Stomach (tissue), 4 donors: ENCODE data around the gene ACACA.
"Not testable (repeated sequence)": the region's sequence is repeated elsewhere in the genome, so short reads cannot be mapped to it uniquely, and the experiment has no call there.

Experiments used
- CTCF ChIP-seq, 7 experiments: fragments of 450-650 bp in 4 of 7; fragments of 200-600 bp in 3 of 7; sonication (generic) in 3 of 7; IDR thresholded peaks; one replicate each; pipeline ENCODE4 v1.5.1; 2016 to 2019; ENCODE audit warnings: antibody characterized with exemption in 7 of 7, control low read depth in 2 of 7, mild to moderate bottlenecking in 1 of 7
- POLR2A ChIP-seq, 4 donors: fragments of 450-650 bp; IDR thresholded peaks; one replicate each; pipeline ENCODE4 v1.6.1; 2016; ENCODE audit warnings: antibody characterized with exemption in 4 of 4, control low read depth in 2 of 4, mild to moderate bottlenecking in 1 of 4, moderate library complexity in 1 of 4

GRCh38 chr17:37346863-37347402, 59.7 kb downstream of the ACACA start:
- TF ChIP-seq CTCF, POLR2A (IDR thresholded peaks at IDR 0.05): not testable (repeated sequence)
